Ascending aorta (tissue), 2 donors: ENCODE measurements around the gene GUCY1A2. TPM values are rescaled to one million over a fixed set of nuclear protein-coding genes. Genes with fewer than 3 reads are reported as not detected.

Source experiments
- DNase-seq, 2 donors: peaks; one replicate each; pipeline ENCODE4 v3.0.0-alpha.2; 2019; ENCODE audit warnings: low spot score in 2 of 2
- H3K27ac ChIP-seq, 2 donors: fragments of 200-600 bp; sonication (generic); one replicate each; pipeline ENCODE4 v1.5.1; 2016 to 2017; ENCODE audit warnings: mild to moderate bottlenecking in 1 of 2
- H3K27me3 ChIP-seq: fragments of 200-600 bp; sonication (generic); one replicate; pipeline ENCODE4 v1.5.1; 2017
- H3K36me3 ChIP-seq, 2 donors: fragments of 200-600 bp; sonication (generic); one replicate each; pipeline ENCODE4 v1.5.1; 2016
- H3K4me1 ChIP-seq, 2 donors: fragments of 200-600 bp; sonication (generic); one replicate each; pipeline ENCODE4 v1.5.1; 2016 to 2017; ENCODE audit warnings: mild to moderate bottlenecking in 1 of 2
- H3K4me3 ChIP-seq, 2 donors: fragments of 200-600 bp; sonication (generic); one replicate each; pipeline ENCODE4 v1.5.1; 2016 to 2017; ENCODE audit warnings: mild to moderate bottlenecking in 1 of 2
- H3K9me3 ChIP-seq, 2 donors: fragments of 200-600 bp; sonication (generic); one replicate each; pipeline ENCODE4 v1.5.1; 2016
- intact Hi-C: fragments of 100-400 bp; cut with DNase I; formaldehyde crosslinking; loops from one replicate; pipeline ENCODE4 v1.15.1; 2023
- total RNA-seq: library from RNA; depleted of rRNA; stranded (reverse); fragments of >200 nt; gene quantifications from one replicate; pipeline ENCODE4 v1.1.0, GENCODE V29; 2016
- TF ChIP-seq, protein P1 (sequence below), 3 experiments: fragments of 200-600 bp in 2 of 3; fragments of 450-650 bp in 1 of 3; sonication (generic) in 2 of 3; IDR thresholded peaks; one replicate each; pipeline ENCODE4 v1.5.1; 2016 to 2019; ENCODE audit warnings: antibody characterized with exemption in 3 of 3, mild to moderate bottlenecking in 1 of 3, moderate library complexity in 1 of 3

The GUCY1A2 gene
- total RNA-seq, 1 donor from 2014 or later, result 5.6 TPM

DNA sequence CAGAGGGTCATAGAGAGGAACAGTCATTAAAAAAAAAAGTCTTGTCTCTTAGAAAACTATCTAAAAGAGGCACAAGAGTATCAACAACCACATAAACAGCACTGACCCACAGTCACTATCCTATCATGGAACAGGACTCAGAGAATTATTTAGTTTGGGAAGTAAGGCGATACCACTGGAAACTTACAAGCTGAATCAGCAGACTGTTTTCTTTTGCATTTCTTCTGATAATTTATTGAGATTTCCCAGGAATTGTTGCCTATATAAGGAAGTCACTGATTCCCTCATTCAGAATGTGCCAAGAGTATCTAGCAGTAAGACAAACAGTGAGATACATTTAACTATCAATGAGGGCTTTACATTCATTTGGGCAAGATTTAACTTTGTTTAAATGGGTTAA, 304.1 kb downstream of the GUCY1A2 start:
- Histone ChIP-seq H3K4me3 (no peak overlapping the region), H3K27me3 (no peaks in the 10 kb centered on the region), H3K36me3 (no peaks in the 10 kb centered on the region), H3K27ac (no peak overlapping the region), H3K4me1 (no peaks in the 10 kb centered on the region), H3K9me3 (no peaks in the 10 kb centered on the region)
- no peak for DNase-seq
- TF ChIP-seq, protein P1, sequence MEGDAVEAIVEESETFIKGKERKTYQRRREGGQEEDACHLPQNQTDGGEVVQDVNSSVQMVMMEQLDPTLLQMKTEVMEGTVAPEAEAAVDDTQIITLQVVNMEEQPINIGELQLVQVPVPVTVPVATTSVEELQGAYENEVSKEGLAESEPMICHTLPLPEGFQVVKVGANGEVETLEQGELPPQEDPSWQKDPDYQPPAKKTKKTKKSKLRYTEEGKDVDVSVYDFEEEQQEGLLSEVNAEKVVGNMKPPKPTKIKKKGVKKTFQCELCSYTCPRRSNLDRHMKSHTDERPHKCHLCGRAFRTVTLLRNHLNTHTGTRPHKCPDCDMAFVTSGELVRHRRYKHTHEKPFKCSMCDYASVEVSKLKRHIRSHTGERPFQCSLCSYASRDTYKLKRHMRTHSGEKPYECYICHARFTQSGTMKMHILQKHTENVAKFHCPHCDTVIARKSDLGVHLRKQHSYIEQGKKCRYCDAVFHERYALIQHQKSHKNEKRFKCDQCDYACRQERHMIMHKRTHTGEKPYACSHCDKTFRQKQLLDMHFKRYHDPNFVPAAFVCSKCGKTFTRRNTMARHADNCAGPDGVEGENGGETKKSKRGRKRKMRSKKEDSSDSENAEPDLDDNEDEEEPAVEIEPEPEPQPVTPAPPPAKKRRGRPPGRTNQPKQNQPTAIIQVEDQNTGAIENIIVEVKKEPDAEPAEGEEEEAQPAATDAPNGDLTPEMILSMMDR (IDR thresholded peaks at IDR 0.05), result no peak
- intact Hi-C loops, result no loop called here

- no peaks in the 10 kb centered on the region for H3K9me3 ChIP-seq
- intact Hi-C loops, result no loop called here
- H3K36me3 ChIP-seq, result no peaks in the 10 kb centered on the region
- no peaks in the 10 kb centered on the region for H3K27me3 ChIP-seq
- no peak for DNase-seq
- TF ChIP-seq, protein P1 (IDR thresholded peaks at IDR 0.05), result no peak
- H3K4me1 ChIP-seq, result no peaks in the 10 kb centered on the region
- no peak overlapping the region for H3K27ac ChIP-seq
- H3K4me3 ChIP-seq, result no peak overlapping the region
Measured at GRCh38 chr11:106708348-106708747, 309.9 kb downstream of the GUCY1A2 start.

DNA sequence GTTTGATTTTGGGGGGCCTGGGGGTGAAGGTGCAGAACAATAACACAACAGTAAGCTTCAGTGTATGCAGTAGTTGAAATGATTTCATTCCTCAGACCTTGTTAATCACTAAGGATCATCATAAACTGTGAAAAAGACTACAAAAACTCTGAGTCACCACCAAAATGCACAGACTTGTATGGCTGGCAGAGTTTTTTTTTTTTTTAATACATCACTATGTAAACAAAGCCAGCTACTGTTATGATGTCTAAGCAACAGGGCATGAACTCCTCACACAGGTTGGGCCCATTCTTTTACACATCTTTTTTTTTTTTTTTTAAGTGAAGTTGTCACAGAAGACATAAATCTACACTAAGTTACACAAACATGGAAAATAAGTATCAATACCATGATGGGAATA, 311.9 kb downstream of the GUCY1A2 start:
- intact Hi-C loops, result no loop called here
- TF ChIP-seq, protein P1 (IDR thresholded peaks at IDR 0.05), result no peak
- H3K27ac ChIP-seq, result no peak overlapping the region
- H3K4me3 ChIP-seq, result no peak overlapping the region
- H3K36me3 ChIP-seq, result no peaks in the 10 kb centered on the region
- H3K9me3 ChIP-seq, result no peaks in the 10 kb centered on the region
- H3K27me3 ChIP-seq, result no peaks in the 10 kb centered on the region
- no peak for DNase-seq
- H3K4me1 ChIP-seq, result no peaks in the 10 kb centered on the region

- Histone ChIP-seq H3K4me3 (no peak overlapping the region), H3K36me3 (no peaks in the 10 kb centered on the region), H3K4me1 (no peaks in the 10 kb centered on the region), H3K27me3 (no peaks in the 10 kb centered on the region), H3K27ac (no peak overlapping the region), H3K9me3 (no peaks in the 10 kb centered on the region)
- TF ChIP-seq, protein P1 (IDR thresholded peaks at IDR 0.05), result no peak
- DNase-seq, result no peak
- intact Hi-C loops, result no loop called here
Measured at GRCh38 chr11:106702805-106703204, 315.5 kb downstream of the GUCY1A2 start.

- Histone ChIP-seq H3K36me3 (no peaks in the 10 kb centered on the region), H3K9me3 (no peaks in the 10 kb centered on the region), H3K4me1 (no peaks in the 10 kb centered on the region), H3K27me3 (no peaks in the 10 kb centered on the region), H3K4me3 (no peak overlapping the region), H3K27ac (no peak overlapping the region)
- no peak for DNase-seq
- intact Hi-C loops, result no loop called here
- TF ChIP-seq, protein P1 (IDR thresholded peaks at IDR 0.05), result no peak
Measured at GRCh38 chr11:106697058-106697457, 321.2 kb downstream of the GUCY1A2 start.

DNA sequence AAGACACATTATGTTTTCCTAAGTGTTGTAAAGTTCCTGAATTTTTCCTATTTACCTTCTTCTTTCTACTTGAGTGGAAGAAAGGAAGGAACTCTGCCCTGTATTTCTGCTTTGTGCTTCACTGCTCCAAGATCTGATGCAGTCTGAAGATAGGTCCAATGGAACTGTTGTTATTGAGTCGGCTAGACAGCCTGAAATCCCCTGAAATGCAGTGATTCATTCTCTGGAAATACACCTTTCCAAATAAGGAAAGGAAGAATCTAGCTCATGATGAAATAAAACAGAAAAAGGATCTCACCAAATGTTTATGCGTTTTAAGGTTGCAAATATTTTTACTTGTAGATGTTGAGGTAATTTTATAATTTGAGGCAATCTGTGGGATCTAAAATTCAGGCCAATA, 322.8 kb downstream of the GUCY1A2 start:
- H3K4me1 ChIP-seq, result no peaks in the 10 kb centered on the region
- peak overlapping the region in 1 of 2 donors; percentile 53 for H3K27ac ChIP-seq
- H3K36me3 ChIP-seq, result no peaks in the 10 kb centered on the region
- H3K4me3 ChIP-seq, result no peak overlapping the region
- intact Hi-C loops, result no loop called here
- no peaks in the 10 kb centered on the region for H3K27me3 ChIP-seq
- TF ChIP-seq, protein P1 (IDR thresholded peaks at IDR 0.05), result no peak
- no peak for DNase-seq
- no peaks in the 10 kb centered on the region for H3K9me3 ChIP-seq
